CD4-positive, alpha-beta T cell (primary cell): ENCODE data around the gene MRNIP. TPM values are rescaled to one million over a fixed set of nuclear protein-coding genes. Genes with fewer than 3 reads are reported as not detected.

Experiments
- ATAC-seq: fragments of 200-7000 bp; cut with Tn5 transposase; one replicate; pipeline ENCODE4 v1.10.0; 2022; ENCODE audit warnings: mild to moderate bottlenecking; ENCODE audit not compliant: poor library complexity
- CTCF ChIA-PET: fragments of 350-600 bp; sonication (Branson Sonifier 250); formaldehyde crosslinking; loops from one replicate; lab custom pipeline; 2021; ENCODE audit warnings: antibody characterized with exemption, inconsistent platforms; lab: Charles Lee
- POLR2A ChIA-PET: fragments of 350-600 bp; sonication (Branson Sonifier 250); formaldehyde crosslinking; loops from one replicate; lab custom pipeline; 2021; ENCODE audit warnings: antibody characterized with exemption, inconsistent platforms; lab: Charles Lee
- DNase-seq, 14 experiments: peaks; one replicate each; pipeline ENCODE4 v3.0.0-alpha.2; 2013 to 2020; ENCODE audit warnings: mixed read lengths in 2 of 14
- H3K27ac ChIP-seq, 2 donors: one replicate each; pipeline versions ENCODE4 v1.5.1 to v1.7.0; 2013; ENCODE audit warnings: low read length in 2 of 2, low read depth in 1 of 2, mild to moderate bottlenecking in 1 of 2
- H3K27me3 ChIP-seq, 2 experiments: 1 replicate in 1 of 2; 2 replicates in 1 of 2; pipeline versions ENCODE4 v1.6.1 to v1.7.0; 2013; ENCODE audit warnings: low read length in 2 of 2, control low read depth in 1 of 2, mild to moderate bottlenecking in 1 of 2, moderate library complexity in 1 of 2; ENCODE audit not compliant: insufficient read depth in 2 of 2, control insufficient read depth in 1 of 2
- H3K36me3 ChIP-seq: one replicate; pipeline ENCODE4 v1.6.1; 2013; ENCODE audit warnings: low read length, control low read depth; ENCODE audit not compliant: insufficient read depth
- H3K4me1 ChIP-seq: one replicate; pipeline ENCODE4 v1.6.1; 2013; ENCODE audit warnings: low read length, control low read depth; ENCODE audit not compliant: insufficient read depth
- H3K4me3 ChIP-seq: one replicate; pipeline ENCODE4 v1.5.1; 2013; ENCODE audit warnings: mild to moderate bottlenecking, low read length, moderate library complexity
- H3K9me3 ChIP-seq, 2 experiments: 1 replicate in 1 of 2; 2 replicates in 1 of 2; pipeline versions ENCODE4 v1.6.1 to v1.7.0; 2013; ENCODE audit warnings: low read length in 2 of 2, mild to moderate bottlenecking in 2 of 2, control low read depth in 1 of 2, moderate library complexity in 1 of 2; ENCODE audit not compliant: control insufficient read depth in 1 of 2, insufficient read depth in 1 of 2
- H3K27ac Mint-ChIP-seq: one replicate; pipeline ENCODE4 v1.8.0; 2020; ENCODE audit warnings: mixed read lengths
- H3K27me3 Mint-ChIP-seq: one replicate; pipeline ENCODE4 v1.8.0; 2021; ENCODE audit warnings: mixed read lengths
- H3K36me3 Mint-ChIP-seq: one replicate; pipeline ENCODE4 v1.8.0; 2021; ENCODE audit warnings: low read depth, mixed read lengths
- H3K4me1 Mint-ChIP-seq: one replicate; pipeline ENCODE4 v1.8.0; 2021; ENCODE audit warnings: low read depth, mixed read lengths
- H3K4me3 Mint-ChIP-seq: one replicate; pipeline ENCODE4 v1.8.0; 2020; ENCODE audit warnings: mild to moderate bottlenecking, mixed read lengths
- H3K9me3 Mint-ChIP-seq: one replicate; pipeline ENCODE4 v1.8.0; 2020; ENCODE audit warnings: mixed read lengths
- intact Hi-C, 2 experiments: fragments of 100-400 bp; cut with DNase I in 1 of 2; cut with micrococcal nuclease in 1 of 2; formaldehyde crosslinking; loops; one replicate each; pipeline versions ENCODE4 v1.15.1 to v1.9.0; 2023 to 2025; cut with DNase I, micrococcal nuclease
- polyA plus RNA-seq, 2 donors: library from polyadenylated mRNA; unstranded; fragments of 120-200 nt; gene quantifications; one replicate each; pipeline ENCODE4 v1.2.1, GENCODE V29; 2013
- total RNA-seq, 174 experiments: library from RNA in 2 of 174; stranded (reverse) in 2 of 174; gene quantifications; one replicate each; pipeline ENCODE4 v1.2.3 and lab custom pipeline; 2021 to 2026
- TF ChIP-seq, protein P1 (sequence below): fragments of 200-600 bp; IDR thresholded peaks from one replicate; pipeline ENCODE4 v1.8.0; 2022; ENCODE audit warnings: antibody characterized with exemption, mild to moderate bottlenecking

Gene MRNIP
- 10 to 100 TPM; 31.8 to 32.8 TPM for total RNA-seq
- polyA plus RNA-seq (2013, experiment 1 of 2): 33.5 TPM
- polyA plus RNA-seq (2013, experiment 2 of 2): 34.0 TPM
- 6.1 to 164 (median 65.0) reads per million in 172 experiments for total RNA-seq (lab: John Stamatoyannopoulos, UW)

DNA sequence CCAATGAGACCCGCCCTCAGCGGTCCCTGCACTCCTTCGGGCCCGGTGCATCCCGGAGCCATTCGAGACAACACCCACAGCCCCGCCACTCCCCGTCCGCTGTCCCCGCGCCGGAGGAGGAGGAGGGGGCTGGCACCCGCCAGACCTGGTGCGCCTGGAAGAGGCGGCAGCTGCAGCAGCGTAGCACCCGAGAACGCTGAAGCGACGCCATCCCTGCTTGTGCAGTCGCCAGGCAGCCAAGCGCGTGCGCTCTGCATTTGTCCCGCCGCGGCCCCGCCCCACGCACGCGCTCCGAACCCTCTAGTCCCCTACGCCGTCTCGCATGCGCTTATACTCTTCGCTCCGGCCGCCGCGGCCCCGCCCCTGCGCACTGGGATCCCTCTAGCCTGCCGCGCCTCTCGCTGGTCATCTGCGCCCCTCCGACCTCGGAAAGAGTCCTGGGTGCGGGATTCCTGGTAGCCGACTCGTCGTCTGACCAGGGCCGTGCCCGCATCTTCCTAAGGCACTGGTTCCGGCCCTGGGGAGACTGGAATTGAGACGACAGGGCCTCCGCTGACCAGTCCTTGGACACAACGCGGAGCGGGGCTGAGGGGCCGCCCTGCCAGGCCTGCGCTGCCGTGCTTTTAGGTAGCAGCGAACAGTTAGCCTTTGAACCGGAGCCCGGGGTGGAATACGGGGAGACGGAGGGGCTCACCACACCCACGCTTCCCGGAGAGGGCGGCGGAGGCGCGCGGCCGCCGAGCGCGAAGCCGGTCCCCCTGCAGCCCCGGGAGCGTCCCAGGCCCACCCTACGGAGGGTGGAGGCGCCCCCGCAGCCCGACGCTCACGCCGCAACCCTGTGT is at the start of gene MRNIP:
TSS of gene MRNIP (minus strand) at position 232 of the 842 bp plus-strand sequence. CDS start at position 211, 21 bp downstream.
- ChIA-PET POLR2A (interaction anchor here (0.8 to 1.6 kb wide), 6 partner anchors 9 to 235 kb away, joined by 3 to 14 read pairs (median 4); partner anchors contain the start of genes HNRNPH1 and SQSTM1), CTCF (interaction anchor here (0.7 to 1.0 kb wide), 2 partner anchors 126 to 158 kb away, joined by 3 read pairs; partner anchors contain the start of gene MAML1)
- peaks cover 9% of the 10 kb centered on the region for H3K36me3 ChIP-seq
- intact Hi-C loops: loop anchor here (1.0 to 10.0 kb wide), 5 partner anchors 37 to 304 kb away; partner anchors contain the start of genes SQSTM1 (in 2 of the 2), MGAT4B (in 1 of the 2), RUFY1 (in 1 of the 2) and TBC1D9B (in 1 of the 2)
- H3K27me3 ChIP-seq: no peaks in the 10 kb centered on the region
- no peaks in the 10 kb centered on the region for H3K9me3 Mint-ChIP-seq
- TF ChIP-seq, protein P1, sequence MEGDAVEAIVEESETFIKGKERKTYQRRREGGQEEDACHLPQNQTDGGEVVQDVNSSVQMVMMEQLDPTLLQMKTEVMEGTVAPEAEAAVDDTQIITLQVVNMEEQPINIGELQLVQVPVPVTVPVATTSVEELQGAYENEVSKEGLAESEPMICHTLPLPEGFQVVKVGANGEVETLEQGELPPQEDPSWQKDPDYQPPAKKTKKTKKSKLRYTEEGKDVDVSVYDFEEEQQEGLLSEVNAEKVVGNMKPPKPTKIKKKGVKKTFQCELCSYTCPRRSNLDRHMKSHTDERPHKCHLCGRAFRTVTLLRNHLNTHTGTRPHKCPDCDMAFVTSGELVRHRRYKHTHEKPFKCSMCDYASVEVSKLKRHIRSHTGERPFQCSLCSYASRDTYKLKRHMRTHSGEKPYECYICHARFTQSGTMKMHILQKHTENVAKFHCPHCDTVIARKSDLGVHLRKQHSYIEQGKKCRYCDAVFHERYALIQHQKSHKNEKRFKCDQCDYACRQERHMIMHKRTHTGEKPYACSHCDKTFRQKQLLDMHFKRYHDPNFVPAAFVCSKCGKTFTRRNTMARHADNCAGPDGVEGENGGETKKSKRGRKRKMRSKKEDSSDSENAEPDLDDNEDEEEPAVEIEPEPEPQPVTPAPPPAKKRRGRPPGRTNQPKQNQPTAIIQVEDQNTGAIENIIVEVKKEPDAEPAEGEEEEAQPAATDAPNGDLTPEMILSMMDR: no peak
- ATAC-seq (peak; percentile 96), DNase-seq (peak; percentile 80 to 94 (median 88))
- H3K4me3 Mint-ChIP-seq: peak within 1 kb of the TSS; percentile 96
- H3K27me3 Mint-ChIP-seq: no peaks in the 10 kb centered on the region
- peaks cover 0 to 8% of the 10 kb centered on the region in 2 experiments for H3K9me3 ChIP-seq
- H3K36me3 Mint-ChIP-seq: peaks cover 19% of the 10 kb centered on the region
- H3K27ac ChIP-seq: peak within 1 kb of the TSS; percentile 34 to 61
- peak within 1 kb of the TSS; percentile 74 for H3K4me3 ChIP-seq
- peaks cover 17% of the 10 kb centered on the region for H3K4me1 Mint-ChIP-seq
- H3K27ac Mint-ChIP-seq: peak within 1 kb of the TSS; percentile 94
- H3K4me1 ChIP-seq: peaks cover 22% of the 10 kb centered on the region

GRCh38 chr5:179907556-179908324 is 49.1 kb upstream of the MRNIP start, which contains the start of gene TBC1D9B:
Gene TBC1D9B, minus strand, starts transcription at chr5:179907897. Its CDS starts 76 bp downstream, at chr5:179907821.
- intact Hi-C loops: loop anchor here (1.0 to 10.0 kb wide), 9 partner anchors 49 to 590 kb away; partner anchors contain the start of genes CBY3 (in 1 of the 2), MAML1 (in 1 of the 2), MRNIP (in 1 of the 2) and RNF130 (in 1 of the 2)
- ChIA-PET CTCF (interaction anchor here (0.6 to 5.9 kb wide), 2 partner anchors 106 to 226 kb away, joined by 3 to 27 read pairs; no protein-coding TSS in a partner anchor), POLR2A (interaction anchor here (0.7 to 1.4 kb wide), 3 partner anchors 85 to 227 kb away, joined by 3 to 10 read pairs (median 3); partner anchors contain the start of gene CBY3)
- Mint-ChIP-seq H3K9me3 (no peaks in the 10 kb centered on the region), H3K4me3 (peak within 1 kb of the TSS; percentile 95), H3K27me3 (no peaks in the 10 kb centered on the region), H3K36me3 (peaks cover 22% of the 10 kb centered on the region), H3K4me1 (peaks cover 23% of the 10 kb centered on the region), H3K27ac (peak within 1 kb of the TSS; percentile 82)
- ATAC-seq: peak; percentile 90
- Histone ChIP-seq H3K4me3 (peak within 1 kb of the TSS; percentile 60), H3K27me3 (no peaks in the 10 kb centered on the region), H3K36me3 (peaks cover 21% of the 10 kb centered on the region), H3K9me3 (no peaks in the 10 kb centered on the region), H3K4me1 (peaks cover 25% of the 10 kb centered on the region), H3K27ac (no peak within 1 kb of the TSS)
- peak; percentile 45 to 93 (median 64) for DNase-seq
- TF ChIP-seq, protein P1: peak; percentile 17
